ENCODE measurements around the gene PRKG1.

PRKG1 gene

GRCh38 chr10:51462076-51462779, 387.9 kb downstream of the PRKG1 start:
- DNase-seq = no peak

DNA sequence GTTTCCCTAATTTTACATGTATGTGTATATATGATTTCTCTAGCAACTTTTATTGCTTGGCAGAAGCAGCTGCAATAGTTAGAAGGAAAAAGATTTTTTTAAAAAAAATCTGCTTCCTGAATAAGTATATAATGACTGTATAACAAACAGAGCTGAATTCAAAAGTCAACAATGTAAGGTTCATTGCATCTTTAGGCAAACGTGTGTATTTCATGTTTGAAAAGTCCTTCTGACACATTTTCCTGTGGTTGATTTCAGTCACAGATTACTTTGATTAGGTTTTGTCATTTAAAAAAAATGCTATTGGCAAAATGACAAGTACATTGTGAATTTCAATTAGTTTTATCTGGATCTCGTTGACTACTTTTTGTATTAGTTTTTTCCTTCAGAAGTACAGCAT, 394.1 kb downstream of the PRKG1 start:
- no peak for DNase-seq

GRCh38 chr10:51469686-51470085, 395.4 kb downstream of the PRKG1 start:
- DNase-seq = no peak

GRCh38 chr10:51471271-51471670, 397.0 kb downstream of the PRKG1 start:
- DNase-seq = no peak

DNA sequence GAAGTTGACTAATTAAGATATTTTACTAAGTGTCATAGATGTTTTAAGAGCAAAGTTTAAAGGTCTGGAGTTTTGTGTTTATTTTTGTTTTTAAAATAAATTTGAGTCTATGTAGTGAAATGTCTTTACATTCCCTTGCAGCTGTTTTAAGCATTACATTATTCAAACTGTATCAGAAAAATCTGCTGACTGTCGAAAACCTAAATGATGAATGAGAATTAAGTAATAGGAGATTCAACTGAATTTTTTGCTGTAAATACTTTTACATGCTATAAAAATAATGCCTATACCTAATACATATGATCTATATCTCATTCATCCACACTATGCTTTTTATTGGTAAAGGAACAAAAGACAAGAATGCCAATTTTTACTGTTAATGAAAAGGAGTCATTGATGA, 397.9 kb downstream of the PRKG1 start:
- DNase-seq = no peak

GRCh38 chr10:51479711-51480110, 405.4 kb downstream of the PRKG1 start:
- DNase-seq = no peak

- DNase-seq = no peak
These were observed 411.4 kb downstream of the PRKG1 start for GRCh38 chr10:51485668-51486067.

- DNase-seq = no peak
These were observed 413.3 kb downstream of the PRKG1 start for GRCh38 chr10:51487576-51487975.

DNA sequence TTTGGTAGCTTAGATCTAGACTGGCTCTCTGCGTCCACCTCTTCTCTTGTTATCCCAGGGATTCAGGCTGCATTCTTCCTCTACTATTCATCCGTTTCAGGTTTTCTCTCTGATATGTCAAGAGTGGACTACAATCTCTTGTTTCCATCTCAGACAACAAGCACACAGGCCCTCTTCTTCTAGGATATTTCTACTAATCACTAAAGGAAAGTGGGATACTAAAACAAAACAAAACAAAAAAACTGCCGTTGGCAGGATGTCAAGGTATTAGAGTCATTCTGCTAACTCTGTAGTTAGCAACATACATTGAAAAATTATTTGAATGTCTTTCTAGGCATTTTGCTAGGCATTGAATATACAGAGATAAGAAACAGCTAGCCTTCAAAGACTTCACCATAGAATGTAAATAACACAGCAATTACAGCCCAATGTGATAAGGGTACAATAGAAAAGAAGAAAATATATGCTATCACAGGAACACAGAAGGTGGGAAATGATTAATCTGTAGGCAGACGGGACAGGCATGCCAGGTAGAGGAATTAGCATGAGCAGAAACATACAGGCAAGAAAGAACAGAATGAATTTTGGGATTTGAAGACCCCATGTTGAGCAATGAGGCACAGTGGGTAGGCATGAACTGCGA, 414.6 kb downstream of the PRKG1 start:
- no peak for DNase-seq

DNA sequence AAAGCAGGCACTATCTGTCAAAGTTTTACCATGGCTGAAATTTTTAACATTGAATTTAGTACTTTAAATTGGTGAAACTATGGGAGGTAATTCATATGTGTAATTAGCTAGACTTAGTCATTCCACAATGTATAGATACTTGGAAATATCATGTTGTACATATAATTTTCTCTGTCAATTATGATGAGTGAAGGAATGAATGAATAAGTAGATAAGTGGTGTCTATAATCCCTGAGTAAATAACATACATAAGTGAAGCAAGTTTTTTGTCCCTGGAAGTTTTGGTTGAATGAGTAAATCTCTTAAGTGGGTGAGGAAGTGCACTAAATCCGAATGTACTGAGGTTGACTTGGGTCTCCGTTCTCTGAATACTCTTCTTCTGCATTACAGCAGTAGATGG, 424.1 kb downstream of the PRKG1 start:
- DNase-seq = no peak

DNA sequence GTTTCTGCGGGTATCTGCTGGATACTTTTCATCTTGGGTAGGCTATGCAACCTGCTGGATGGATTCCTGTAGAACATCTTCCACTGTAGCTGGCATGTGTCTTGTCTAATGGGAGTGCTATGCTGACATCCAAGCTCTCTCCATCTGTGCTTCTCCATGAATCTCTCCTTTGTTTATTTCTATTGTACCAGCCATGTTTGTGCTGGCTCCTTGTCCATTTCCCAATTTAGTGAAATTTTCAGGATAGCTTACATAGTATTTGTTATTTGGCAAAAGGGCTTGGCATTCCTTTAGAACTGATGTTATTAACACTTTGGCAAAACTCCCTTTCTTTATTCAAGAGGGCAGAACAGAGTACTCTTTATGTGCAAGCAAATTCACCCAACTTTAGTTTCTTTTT, 427.1 kb downstream of the PRKG1 start:
- DNase-seq = no peak

DNA sequence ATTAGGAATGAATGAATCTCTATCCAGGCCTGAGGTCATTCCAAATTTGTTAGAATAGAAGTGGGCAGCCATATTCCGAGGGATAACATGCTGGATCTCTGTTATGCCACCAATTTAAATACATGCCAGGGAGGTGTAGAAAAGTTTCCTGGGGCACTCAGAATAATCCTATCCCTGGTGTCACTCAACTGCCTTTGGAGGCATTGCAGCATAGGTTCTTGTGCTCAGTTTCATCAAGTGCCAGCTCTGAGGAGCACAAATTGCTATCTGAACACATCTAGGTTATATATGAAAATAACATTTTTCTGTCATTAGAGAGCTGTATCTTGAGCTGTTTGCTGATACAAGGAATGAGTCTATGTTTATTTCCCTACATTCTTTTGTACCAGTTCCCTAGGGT, 427.8 kb downstream of the PRKG1 start:
- DNase-seq = no peak

- no peak for DNase-seq
These were observed 429.1 kb downstream of the PRKG1 start for GRCh38 chr10:51503378-51503777.

DNA sequence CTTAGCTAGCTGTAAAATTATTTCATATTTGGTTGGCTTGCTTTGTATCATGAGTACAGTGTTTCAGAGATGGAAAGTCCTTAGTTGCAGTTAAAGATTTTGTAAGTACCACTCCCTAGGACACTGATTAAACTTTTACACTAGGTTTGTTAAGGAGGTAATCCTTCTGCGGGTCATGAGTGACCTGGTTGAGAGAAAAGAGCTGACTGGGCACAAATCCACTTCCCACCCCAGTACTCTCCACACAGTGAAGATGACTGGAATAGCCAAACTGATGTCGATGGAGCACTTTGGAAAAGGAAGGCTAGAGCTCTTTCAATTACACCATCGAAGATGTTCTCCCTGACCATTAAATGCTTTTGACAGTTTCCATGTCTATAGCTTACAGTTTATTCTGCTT, 433.2 kb downstream of the PRKG1 start:
- DNase-seq = no peak

- DNase-seq = no peak
These were observed 433.9 kb downstream of the PRKG1 start for GRCh38 chr10:51508156-51508555.

GRCh38 chr10:51510231-51510630, 435.9 kb downstream of the PRKG1 start:
- DNase-seq = peak; percentile 17

DNA sequence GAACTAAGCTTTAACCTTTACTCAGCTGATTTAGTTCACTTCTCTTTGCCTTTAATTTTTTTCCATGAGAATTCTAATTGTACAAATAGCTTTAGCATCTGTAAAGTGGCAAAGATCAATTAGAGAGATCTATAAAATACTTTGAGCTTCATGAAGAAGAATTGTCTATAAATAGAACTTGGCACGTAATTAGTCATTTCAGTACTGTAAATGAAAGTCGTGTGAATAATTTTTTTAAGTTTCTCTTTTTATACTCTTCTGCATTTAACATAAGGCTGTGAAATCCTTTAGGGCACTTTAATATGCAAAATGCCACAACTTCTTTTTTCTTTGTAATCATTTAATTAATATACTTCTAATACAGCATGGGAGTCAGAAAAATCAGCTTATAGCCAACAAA, 447.3 kb downstream of the PRKG1 start:
- DNase-seq = no peak

- DNase-seq = no peak
These were observed 448.6 kb downstream of the PRKG1 start for GRCh38 chr10:51522858-51523257.

DNA sequence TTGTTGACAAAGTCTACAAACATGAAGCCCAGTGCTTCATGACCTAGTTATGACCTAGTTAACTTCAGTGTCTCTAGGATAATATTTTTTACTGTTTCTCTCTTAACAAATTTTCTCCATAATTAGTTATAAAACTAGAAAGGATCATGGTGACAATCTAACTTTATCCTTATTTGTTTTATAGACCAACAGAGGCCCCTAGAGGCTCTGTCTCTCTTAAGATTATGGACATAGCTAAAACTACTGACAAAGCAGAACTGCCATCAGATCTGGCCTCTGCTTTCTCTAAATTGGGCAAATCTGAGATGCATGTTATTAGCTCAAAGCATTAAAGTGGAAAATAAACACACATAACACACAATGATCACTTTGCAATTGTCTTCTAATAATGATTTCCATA, 449.2 kb downstream of the PRKG1 start:
- DNase-seq = no peak

DNA sequence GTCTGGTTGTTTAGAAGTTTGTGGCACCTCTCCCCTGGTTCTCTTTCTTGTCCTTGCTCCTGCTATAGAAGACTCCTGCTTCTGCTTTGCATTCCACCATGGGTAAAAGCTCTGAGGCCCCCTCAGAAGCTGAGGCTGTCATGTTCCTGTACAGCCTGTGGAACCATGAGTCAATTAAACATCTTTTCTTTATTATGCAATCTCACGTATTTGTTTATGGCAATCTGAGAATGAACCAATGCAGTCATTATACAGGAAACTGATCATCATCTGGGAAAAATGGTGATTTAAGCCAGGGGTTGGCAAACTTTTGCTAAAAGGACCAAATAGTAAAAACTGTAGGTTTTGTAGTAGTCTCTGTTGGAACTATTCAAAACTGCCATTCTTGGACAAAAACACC, 449.8 kb downstream of the PRKG1 start:
- no peak for DNase-seq

DNA sequence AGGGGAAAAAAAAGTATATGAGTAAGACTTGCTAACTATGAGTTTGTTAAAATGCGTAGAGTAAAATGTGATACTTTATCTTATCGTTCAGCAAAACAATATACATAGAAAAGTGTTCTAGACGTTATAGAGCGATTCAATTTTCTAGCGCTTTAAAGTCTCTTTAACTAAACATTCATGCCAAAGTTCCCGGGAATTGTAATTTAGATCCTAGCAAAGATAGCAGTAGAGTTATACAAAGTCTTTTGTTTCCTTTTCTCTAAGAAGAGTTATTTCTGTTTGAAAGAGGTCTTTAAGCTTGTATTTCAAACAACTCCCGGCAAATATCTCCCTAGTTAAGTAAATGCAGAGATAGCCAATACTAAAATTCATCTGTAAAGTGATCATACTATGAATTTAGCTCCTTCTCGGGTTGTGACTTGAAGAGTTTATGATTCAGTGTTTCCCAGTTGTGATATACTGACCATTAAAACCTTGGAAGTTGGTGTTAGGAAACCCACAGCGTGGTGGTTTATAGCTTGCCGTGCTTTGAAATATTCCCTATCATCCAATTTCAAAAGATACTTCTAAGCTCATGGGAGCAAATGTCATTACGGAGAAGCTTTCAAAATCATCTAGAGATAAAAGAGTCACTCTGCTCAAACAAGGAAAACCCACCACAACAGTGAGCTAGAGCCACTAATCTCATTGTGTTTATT, 453.4 kb downstream of the PRKG1 start:
- DNase-seq = no peak

DNA sequence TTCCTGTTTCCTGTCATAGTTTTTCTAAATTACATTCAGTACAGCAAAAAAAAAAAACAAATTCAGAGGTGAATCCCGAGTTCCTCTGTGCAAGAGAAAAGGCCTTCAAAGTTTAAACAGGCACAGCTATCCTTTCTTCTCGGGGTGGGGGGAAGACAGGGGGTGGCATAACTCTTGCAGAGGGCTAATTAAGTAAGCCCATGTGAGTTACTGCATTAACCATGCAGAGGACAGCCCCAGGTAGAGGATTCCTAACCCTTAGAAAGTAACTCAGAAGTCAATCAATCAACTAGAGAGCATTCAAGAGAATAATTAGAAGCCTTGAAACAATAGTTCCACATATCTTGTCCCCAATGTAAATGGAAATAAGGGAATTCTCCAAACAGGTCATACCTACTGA, 454.2 kb downstream of the PRKG1 start:
- no peak for DNase-seq

DNA sequence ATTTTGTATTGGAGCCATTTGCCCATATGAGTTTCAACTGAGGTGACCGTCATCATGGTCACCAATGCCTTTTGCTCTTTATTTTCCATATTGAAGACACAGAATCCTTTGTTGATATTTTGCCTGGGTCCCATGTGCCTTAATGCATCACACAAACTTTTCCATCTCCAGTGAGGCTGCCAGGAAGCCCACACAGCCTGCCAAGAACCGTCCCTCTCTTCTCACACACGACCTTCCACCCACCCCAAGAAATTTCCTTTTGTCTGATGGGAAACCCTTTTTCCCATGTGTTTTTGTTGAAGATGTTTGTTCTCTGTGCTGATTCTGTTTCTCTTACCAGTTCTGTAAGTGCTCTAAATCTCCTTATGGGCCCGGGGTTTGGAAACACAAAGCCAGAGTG, 456.3 kb downstream of the PRKG1 start:
- no peak for DNase-seq

DNA sequence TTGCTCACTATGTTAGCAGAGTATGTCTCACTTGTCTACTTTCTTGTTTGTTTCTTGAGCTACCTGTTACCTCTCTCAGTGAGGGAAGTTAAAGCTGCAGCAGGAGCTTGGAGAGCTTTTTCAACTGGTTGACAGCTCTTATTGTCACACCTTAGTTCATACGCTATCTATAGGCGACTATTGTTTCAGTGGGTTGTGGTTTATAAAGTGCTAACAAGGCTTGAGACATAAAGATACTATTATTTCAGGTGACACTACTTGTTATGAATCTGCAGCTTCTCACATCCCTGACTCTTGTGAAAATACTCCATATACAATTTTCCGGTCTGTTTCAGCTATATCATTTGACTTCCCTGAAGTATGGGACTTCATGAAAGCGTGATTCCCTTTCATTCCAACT, 457.8 kb downstream of the PRKG1 start:
- DNase-seq = no peak
